Measurements from ENCODE around the gene MED9. TPM values are rescaled to one million over a fixed set of nuclear protein-coding genes. Genes with fewer than 3 reads are reported as not detected.

MED9 gene
- total RNA-seq, 2 experiments from 2014 or later: 21.8 to 27.5 TPM

GRCh38 chr17:17499402-17500145 lies 22.8 kb downstream of the MED9 start:
- no peak for DNase-seq (ENCODE audit: low spot score)
- H2AFZ ChIP-seq (ENCODE audit: low read length): no peak overlapping the region
- intact Hi-C loops (cut with micrococcal nuclease; ENCODE audit: unreplicated experiment): no loop called here
- ChIA-PET CTCF (ENCODE audit: unreplicated experiment) (no interaction called here), POLR2A (no interaction called here)
- no peaks in the 10 kb centered on the region for H3K36me3 ChIP-seq (ENCODE audit: insufficient read depth, low read length)
- no peaks in the 10 kb centered on the region for H4K20me1 ChIP-seq (ENCODE audit: insufficient read depth, low read length)
- H3K79me2 ChIP-seq (ENCODE audit: insufficient read depth, low read depth, low read length): no peaks in the 10 kb centered on the region
- H3K4me2 ChIP-seq (ENCODE audit: low read length): no peak overlapping the region
- no peak for TF ChIP-seq CTCF (conservative IDR thresholded peaks at IDR 0.05; ENCODE audit: low read length)
- no peak for TF ChIP-seq EZH2phosphoT487 (IDR thresholded peaks at IDR 0.05; ENCODE audit: borderline replicate concordance, low read depth, low read length)
- H3K27ac ChIP-seq (ENCODE audit: low read depth, low read length, poor library complexity, severe bottlenecking): no peak overlapping the region
- no TSS peak for BruUV-seq (replicated peaks)
- H3K4me3 ChIP-seq (ENCODE audit: low read depth, low read length, poor library complexity, severe bottlenecking): no peak overlapping the region
- H3K9me2 ChIP-seq (ENCODE audit: insufficient read depth, low read length): no peaks in the 10 kb centered on the region
- H3K4me1 ChIP-seq (ENCODE audit: insufficient read depth, low read length, poor library complexity, severe bottlenecking): peaks cover 10% of the 10 kb centered on the region
- no peaks in the 10 kb centered on the region for H3K9me3 ChIP-seq (ENCODE audit: low read length)

GRCh38 chr17:17500999-17501605 lies 24.3 kb downstream of the MED9 start:
- Histone ChIP-seq H3K4me3 (ENCODE audit: low read depth, low read length, poor library complexity, severe bottlenecking) (no peak overlapping the region), H3K4me1 (ENCODE audit: insufficient read depth, low read length, poor library complexity, severe bottlenecking) (peaks cover 10% of the 10 kb centered on the region), H3K36me3 (ENCODE audit: insufficient read depth, low read length) (no peaks in the 10 kb centered on the region), H3K27ac (ENCODE audit: low read depth, low read length, poor library complexity, severe bottlenecking) (no peak overlapping the region), H3K9me3 (ENCODE audit: low read length) (no peaks in the 10 kb centered on the region), H3K9me2 (ENCODE audit: insufficient read depth, low read length) (no peaks in the 10 kb centered on the region), H2AFZ (ENCODE audit: low read length) (no peak overlapping the region), H3K4me2 (ENCODE audit: low read length) (no peak overlapping the region), H4K20me1 (ENCODE audit: insufficient read depth, low read length) (no peaks in the 10 kb centered on the region), H3K79me2 (ENCODE audit: insufficient read depth, low read depth, low read length) (no peaks in the 10 kb centered on the region)
- no peak for TF ChIP-seq EZH2phosphoT487 (IDR thresholded peaks at IDR 0.05; ENCODE audit: borderline replicate concordance, low read depth, low read length)
- peak; percentile 54 for TF ChIP-seq CTCF (conservative IDR thresholded peaks at IDR 0.05; ENCODE audit: low read length)
- no TSS peak for BruUV-seq (replicated peaks)
- POLR2A ChIA-PET: interaction anchor here (0.7 to 1.0 kb wide), 2 partner anchors 13 to 141 kb away, joined by 3 read pairs; no protein-coding TSS in a partner anchor
- intact Hi-C loops (cut with micrococcal nuclease; ENCODE audit: unreplicated experiment): loop anchor here (1.0 kb wide), 1 partner anchor 145 kb away; no protein-coding TSS in a partner anchor
- CTCF ChIA-PET (ENCODE audit: unreplicated experiment): no interaction called here
- DNase-seq (ENCODE audit: low spot score): peak; percentile 24

Data from OCI-LY7 (cell line).